ENCODE measurements around the gene CDC42EP1. TPM values are rescaled to one million over a fixed set of nuclear protein-coding genes. Genes with fewer than 3 reads are reported as not detected.
A peak's percentile ranks its signal among the peaks of the same experiment; 100 is the strongest.
"Not testable (repeated sequence)": the region's sequence is repeated elsewhere in the genome, so short reads cannot be mapped to it uniquely, and the experiment has no call there.

Gene CDC42EP1
- polyA plus RNA-seq, 1 donor = 50.3 TPM

DNA sequence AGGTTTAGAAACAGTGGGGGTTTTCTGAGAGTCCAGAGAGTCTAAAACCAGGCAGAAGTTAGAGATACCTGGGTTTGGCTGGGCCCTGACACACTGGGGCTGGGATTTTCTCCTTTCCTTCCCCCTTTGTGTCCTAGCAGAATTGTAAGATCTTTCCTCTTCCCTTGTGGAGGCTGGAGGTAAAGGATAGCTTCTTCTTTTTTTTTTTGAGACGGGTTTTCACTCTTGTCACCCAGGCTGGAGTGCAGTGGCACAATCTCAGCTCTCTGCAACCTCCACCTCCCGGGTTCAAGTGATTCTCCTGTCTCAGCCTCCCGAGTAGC, 49.8 kb downstream of the CDC42EP1 start:
- H3K9me3 ChIP-seq (ENCODE audit: control insufficient read depth, low read depth, low read length); H3K4me3 ChIP-seq (ENCODE audit: low read length); DNase-seq; H3K4me1 ChIP-seq (ENCODE audit: control insufficient read depth, insufficient read depth, low read length); H3K27me3 ChIP-seq (ENCODE audit: control insufficient read depth, insufficient read depth, low read length): not testable (repeated sequence)
- peak overlapping the region; percentile 96 for H3K27ac ChIP-seq (ENCODE audit: low read length)
- no CpG with 5 or more reads among the region's 3 CpGs for WGBS (ENCODE audit: insufficient coverage, low lambda C conversion rate)
- peaks cover 16% of the 10 kb centered on the region for H3K36me3 ChIP-seq (ENCODE audit: control insufficient read depth, insufficient read depth, low read length)

- H3K27ac ChIP-seq (ENCODE audit: low read length) = no peak overlapping the region
- H3K36me3 ChIP-seq (ENCODE audit: control insufficient read depth, insufficient read depth, low read length) = peaks cover 16% of the 10 kb centered on the region
- no peaks in the 10 kb centered on the region for H3K27me3 ChIP-seq (ENCODE audit: control insufficient read depth, insufficient read depth, low read length)
- no peak overlapping the region for H3K4me3 ChIP-seq (ENCODE audit: low read length)
- peak in 1 of 2 donors; percentile 12 for DNase-seq
- H3K9me3 ChIP-seq (ENCODE audit: control insufficient read depth, low read depth, low read length) = no peaks in the 10 kb centered on the region
- peaks cover 8% of the 10 kb centered on the region for H3K4me1 ChIP-seq (ENCODE audit: control insufficient read depth, insufficient read depth, low read length)
- WGBS (ENCODE audit: insufficient coverage, low lambda C conversion rate) = no CpG with 5 or more reads among the region's 15 CpGs
Observed at GRCh38 chr22:37610480-37611129, 50.3 kb downstream of the CDC42EP1 start.

DNA sequence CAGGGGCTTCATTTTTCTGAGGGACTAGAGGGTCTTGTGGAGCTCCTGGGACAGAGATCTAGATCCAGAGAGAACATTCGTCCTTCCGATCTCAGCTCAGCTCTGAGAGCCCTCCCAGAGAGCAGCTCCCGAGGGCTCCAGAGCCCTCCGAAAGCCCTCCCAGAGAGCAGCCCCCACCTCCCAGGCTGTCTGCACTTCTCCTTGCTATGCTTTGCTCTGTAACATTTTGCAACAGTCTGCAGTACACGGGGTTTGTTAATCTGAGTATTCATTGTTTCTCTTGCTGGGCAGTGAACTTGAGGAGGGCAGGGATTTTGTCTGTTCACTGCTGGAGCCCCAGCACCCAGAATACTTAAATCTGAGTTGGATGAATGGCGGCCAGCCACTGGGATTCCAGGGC, 50.9 kb downstream of the CDC42EP1 start:
- Histone ChIP-seq H3K27me3 (ENCODE audit: control insufficient read depth, insufficient read depth, low read length) (no peaks in the 10 kb centered on the region), H3K36me3 (ENCODE audit: control insufficient read depth, insufficient read depth, low read length) (peaks cover 20% of the 10 kb centered on the region), H3K9me3 (ENCODE audit: control insufficient read depth, low read depth, low read length) (no peaks in the 10 kb centered on the region), H3K4me3 (ENCODE audit: low read length) (no peak overlapping the region), H3K4me1 (ENCODE audit: control insufficient read depth, insufficient read depth, low read length) (peaks cover 8% of the 10 kb centered on the region), H3K27ac (ENCODE audit: low read length) (no peak overlapping the region)
- DNase-seq = peak in 1 of 2 donors; percentile 2
- WGBS (ENCODE audit: insufficient coverage, low lambda C conversion rate) = no CpG with 5 or more reads among the region's 6 CpGs

DNA sequence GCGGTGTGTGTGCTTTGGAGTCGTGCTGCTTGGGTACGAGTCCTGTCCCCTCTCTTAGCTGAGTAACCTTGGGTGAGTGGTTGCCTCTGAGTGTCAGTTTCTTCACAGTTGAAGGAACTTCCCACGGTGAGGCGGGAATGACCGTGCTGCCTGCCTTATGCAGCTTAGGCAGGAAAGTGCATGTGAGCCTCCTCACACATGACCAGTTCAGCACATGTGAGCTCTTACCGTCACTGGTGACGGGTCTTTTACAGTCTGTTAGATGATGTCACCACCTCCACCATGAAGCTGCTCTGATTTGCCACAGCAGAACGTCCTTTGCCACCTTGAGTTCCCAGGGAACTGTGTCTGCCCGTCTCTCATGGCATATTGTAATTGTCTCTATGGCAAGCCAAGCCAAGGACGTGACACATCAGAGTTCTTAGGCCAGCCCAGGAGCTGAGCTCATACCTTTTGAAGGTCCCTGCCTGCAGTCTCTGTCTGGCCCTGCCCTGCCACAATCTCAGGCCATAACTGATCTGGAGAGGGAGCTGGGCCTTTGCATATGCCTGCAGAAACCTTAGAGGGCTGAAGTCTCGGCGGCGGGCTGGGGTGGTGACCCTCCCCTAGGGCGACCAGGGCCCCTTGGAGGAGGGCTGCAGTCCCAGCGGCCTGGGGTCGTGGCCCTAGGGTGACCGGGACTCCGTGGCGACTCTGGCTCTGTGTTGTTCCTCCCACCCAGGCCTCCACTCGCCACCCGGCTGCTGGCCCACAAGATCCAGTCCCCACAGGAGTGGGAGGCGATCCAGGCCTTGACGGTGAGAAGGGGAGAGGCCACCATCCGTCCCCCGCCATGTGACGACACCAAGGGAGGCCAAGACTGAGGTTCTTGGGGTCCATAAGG, 56.2 kb downstream of the CDC42EP1 start:
- no CpG with 5 or more reads among the region's 27 CpGs for WGBS (ENCODE audit: insufficient coverage, low lambda C conversion rate)

DNA sequence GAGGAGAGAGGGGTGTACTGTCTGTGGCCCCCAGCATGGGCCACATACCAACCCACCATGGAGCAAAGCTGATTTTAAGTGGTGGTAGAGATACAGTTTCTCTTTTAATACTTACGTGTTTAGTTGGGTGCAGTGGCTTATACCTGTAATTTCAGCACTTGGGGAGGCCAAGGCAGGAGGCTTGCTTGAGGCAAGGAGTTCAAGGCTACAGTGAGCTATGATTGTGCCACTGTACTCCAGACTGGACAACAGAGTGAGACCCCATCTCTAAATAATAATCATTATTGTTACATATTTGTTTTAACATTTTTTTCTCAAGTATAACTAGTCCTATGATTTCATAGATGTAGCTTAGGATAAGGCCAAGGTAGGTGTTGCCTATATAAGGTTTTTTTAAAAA, 57.2 kb downstream of the CDC42EP1 start:
- H3K9me3 ChIP-seq (ENCODE audit: control insufficient read depth, low read depth, low read length) = no peaks in the 10 kb centered on the region
- no CpG with 5 or more reads among the region's 1 CpG for WGBS (ENCODE audit: insufficient coverage, low lambda C conversion rate)
- no peak for DNase-seq
- H3K4me1 ChIP-seq (ENCODE audit: control insufficient read depth, insufficient read depth, low read length) = no peaks in the 10 kb centered on the region
- no peak overlapping the region for H3K27ac ChIP-seq (ENCODE audit: low read length)
- H3K27me3 ChIP-seq (ENCODE audit: control insufficient read depth, insufficient read depth, low read length) = no peaks in the 10 kb centered on the region
- peaks cover 65% of the 10 kb centered on the region for H3K36me3 ChIP-seq (ENCODE audit: control insufficient read depth, insufficient read depth, low read length)
- H3K4me3 ChIP-seq (ENCODE audit: low read length) = no peak overlapping the region

More for the DNA sequence above, 56.2 kb downstream of the CDC42EP1 start:
- no peaks in the 10 kb centered on the region for H3K4me1 ChIP-seq (ENCODE audit: control insufficient read depth, insufficient read depth, low read length)
- H3K9me3 ChIP-seq (ENCODE audit: control insufficient read depth, low read depth, low read length) = no peaks in the 10 kb centered on the region
- H3K27me3 ChIP-seq (ENCODE audit: control insufficient read depth, insufficient read depth, low read length) = no peaks in the 10 kb centered on the region
- H3K36me3 ChIP-seq (ENCODE audit: control insufficient read depth, insufficient read depth, low read length) = peaks cover 63% of the 10 kb centered on the region
- H3K4me3 ChIP-seq (ENCODE audit: low read length) = no peak overlapping the region
- no peak for DNase-seq
- H3K27ac ChIP-seq (ENCODE audit: low read length) = no peak overlapping the region

DNA sequence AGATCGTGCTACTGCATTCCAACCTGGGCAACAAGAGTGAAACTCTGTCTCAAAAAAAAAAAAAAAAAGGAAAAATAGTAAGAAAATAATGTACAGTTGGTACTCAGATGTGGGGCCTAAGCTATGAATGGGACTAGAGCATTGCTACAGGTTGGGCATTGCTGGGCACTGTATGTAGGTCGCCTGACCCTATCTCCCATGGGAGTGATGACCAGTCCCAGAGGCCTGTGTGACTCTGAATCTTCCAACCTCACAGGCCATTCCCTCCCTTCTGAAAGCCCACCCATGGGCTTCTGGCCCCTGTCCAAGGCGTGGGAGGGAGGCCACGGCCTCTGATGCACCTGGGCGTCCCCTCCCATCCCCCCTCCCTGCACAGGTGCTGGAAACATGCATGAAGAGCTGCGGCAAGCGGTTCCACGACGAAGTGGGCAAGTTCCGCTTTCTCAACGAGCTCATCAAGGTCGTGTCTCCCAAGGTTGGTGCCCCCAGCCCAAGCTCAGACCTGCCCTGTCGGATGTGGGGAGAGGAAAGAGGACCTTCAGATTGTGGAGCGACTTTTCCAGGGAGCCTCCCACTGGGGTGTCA, 57.9 kb downstream of the CDC42EP1 start:
- no peak for DNase-seq
- WGBS (ENCODE audit: insufficient coverage, low lambda C conversion rate) = no CpG with 5 or more reads among the region's 14 CpGs
- Histone ChIP-seq H3K27ac (ENCODE audit: low read length) (no peak overlapping the region), H3K4me3 (ENCODE audit: low read length) (no peak overlapping the region), H3K4me1 (ENCODE audit: control insufficient read depth, insufficient read depth, low read length) (no peaks in the 10 kb centered on the region), H3K27me3 (ENCODE audit: control insufficient read depth, insufficient read depth, low read length) (no peaks in the 10 kb centered on the region), H3K9me3 (ENCODE audit: control insufficient read depth, low read depth, low read length) (no peaks in the 10 kb centered on the region), H3K36me3 (ENCODE audit: control insufficient read depth, insufficient read depth, low read length) (peaks cover 70% of the 10 kb centered on the region)

DNA sequence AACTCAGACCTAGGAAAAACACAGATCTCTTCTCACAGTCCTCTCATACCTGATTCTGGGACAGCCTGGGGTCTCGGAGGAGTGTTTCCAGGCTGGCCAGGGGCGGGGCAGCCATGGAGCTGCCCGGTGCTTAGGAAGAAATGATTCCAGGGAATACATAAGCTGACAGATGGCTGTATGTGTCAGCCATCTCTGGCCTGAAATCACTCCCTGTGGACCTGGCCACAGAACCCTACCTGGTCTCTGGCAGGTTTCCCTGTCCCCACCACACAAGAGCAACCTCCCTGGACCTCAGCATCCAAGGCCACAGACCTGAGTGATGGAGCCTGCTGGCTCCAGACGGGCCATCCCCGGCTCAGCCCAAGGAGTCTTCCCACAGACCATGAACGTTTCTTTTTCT, 58.4 kb downstream of the CDC42EP1 start:
- H3K27me3 ChIP-seq (ENCODE audit: control insufficient read depth, insufficient read depth, low read length) = no peaks in the 10 kb centered on the region
- no peaks in the 10 kb centered on the region for H3K9me3 ChIP-seq (ENCODE audit: control insufficient read depth, low read depth, low read length)
- no CpG with 5 or more reads among the region's 6 CpGs for WGBS (ENCODE audit: insufficient coverage, low lambda C conversion rate)
- no peak overlapping the region for H3K4me3 ChIP-seq (ENCODE audit: low read length)
- no peak for DNase-seq
- H3K36me3 ChIP-seq (ENCODE audit: control insufficient read depth, insufficient read depth, low read length) = peaks cover 73% of the 10 kb centered on the region
- no peak overlapping the region for H3K27ac ChIP-seq (ENCODE audit: low read length)
- peaks cover 4% of the 10 kb centered on the region for H3K4me1 ChIP-seq (ENCODE audit: control insufficient read depth, insufficient read depth, low read length)

Other genes with a start within 250 kb of the CDC42EP1 start
- 0.27 TPM for gene ELFN2, start 133.0 kb upstream of the CDC42EP1 start, polyA plus RNA-seq
- gene MFNG, start 74.1 kb upstream of the CDC42EP1 start, polyA plus RNA-seq = 9.1 TPM
- gene CARD10, start 41.1 kb upstream of the CDC42EP1 start, polyA plus RNA-seq = 36.0 TPM
- gene LGALS2, start 19.6 kb downstream of the CDC42EP1 start, polyA plus RNA-seq = 308 TPM
- gene GGA1, start 48.4 kb downstream of the CDC42EP1 start, polyA plus RNA-seq = 49.7 TPM
- 59.4 TPM for gene SH3BP1, start 79.2 kb downstream of the CDC42EP1 start, polyA plus RNA-seq
- gene PDXP, start 98.2 kb downstream of the CDC42EP1 start, polyA plus RNA-seq = 24.7 TPM
- 644 TPM for gene LGALS1, start 115.2 kb downstream of the CDC42EP1 start, polyA plus RNA-seq
- gene NOL12, start 125.9 kb downstream of the CDC42EP1 start, polyA plus RNA-seq = 18.1 TPM
- gene TRIOBP, start 136.6 kb downstream of the CDC42EP1 start, polyA plus RNA-seq = 43.5 TPM
- 9.2 TPM for gene GCAT, start 247.5 kb downstream of the CDC42EP1 start, polyA plus RNA-seq

All from large intestine (tissue), 3 donors.